HS-5 (cell line): ENCODE data around the gene THAP9.
"Not testable (repeated sequence)": the region's sequence is repeated elsewhere in the genome, so short reads cannot be mapped to it uniquely, and the experiment has no call there.

Source experiments
- DNase-seq: peaks from one replicate; pipeline ENCODE4 v3.0.0-alpha.2; 2012; ENCODE audit warnings: low read depth

The THAP9 gene, protein sequence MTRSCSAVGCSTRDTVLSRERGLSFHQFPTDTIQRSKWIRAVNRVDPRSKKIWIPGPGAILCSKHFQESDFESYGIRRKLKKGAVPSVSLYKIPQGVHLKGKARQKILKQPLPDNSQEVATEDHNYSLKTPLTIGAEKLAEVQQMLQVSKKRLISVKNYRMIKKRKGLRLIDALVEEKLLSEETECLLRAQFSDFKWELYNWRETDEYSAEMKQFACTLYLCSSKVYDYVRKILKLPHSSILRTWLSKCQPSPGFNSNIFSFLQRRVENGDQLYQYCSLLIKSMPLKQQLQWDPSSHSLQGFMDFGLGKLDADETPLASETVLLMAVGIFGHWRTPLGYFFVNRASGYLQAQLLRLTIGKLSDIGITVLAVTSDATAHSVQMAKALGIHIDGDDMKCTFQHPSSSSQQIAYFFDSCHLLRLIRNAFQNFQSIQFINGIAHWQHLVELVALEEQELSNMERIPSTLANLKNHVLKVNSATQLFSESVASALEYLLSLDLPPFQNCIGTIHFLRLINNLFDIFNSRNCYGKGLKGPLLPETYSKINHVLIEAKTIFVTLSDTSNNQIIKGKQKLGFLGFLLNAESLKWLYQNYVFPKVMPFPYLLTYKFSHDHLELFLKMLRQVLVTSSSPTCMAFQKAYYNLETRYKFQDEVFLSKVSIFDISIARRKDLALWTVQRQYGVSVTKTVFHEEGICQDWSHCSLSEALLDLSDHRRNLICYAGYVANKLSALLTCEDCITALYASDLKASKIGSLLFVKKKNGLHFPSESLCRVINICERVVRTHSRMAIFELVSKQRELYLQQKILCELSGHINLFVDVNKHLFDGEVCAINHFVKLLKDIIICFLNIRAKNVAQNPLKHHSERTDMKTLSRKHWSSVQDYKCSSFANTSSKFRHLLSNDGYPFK

GRCh38 chr4:82900411-82901182, at the start of gene THAP9:
Gene THAP9 (plus strand): TSS chr4:82900735. CDS start chr4:82900803, 68 bp downstream.
- DNase-seq, result peak; percentile 91

- DNase-seq, result no peak
Observed at GRCh38 chr4:82851318-82851717, 49.2 kb upstream of the THAP9 start.

GRCh38 chr4:82851885-82852750, 48.4 kb upstream of the THAP9 start:
- peak; percentile 13 for DNase-seq

- no peak for DNase-seq
Observed at GRCh38 chr4:82852751-82853285, 47.7 kb upstream of the THAP9 start.

DNA sequence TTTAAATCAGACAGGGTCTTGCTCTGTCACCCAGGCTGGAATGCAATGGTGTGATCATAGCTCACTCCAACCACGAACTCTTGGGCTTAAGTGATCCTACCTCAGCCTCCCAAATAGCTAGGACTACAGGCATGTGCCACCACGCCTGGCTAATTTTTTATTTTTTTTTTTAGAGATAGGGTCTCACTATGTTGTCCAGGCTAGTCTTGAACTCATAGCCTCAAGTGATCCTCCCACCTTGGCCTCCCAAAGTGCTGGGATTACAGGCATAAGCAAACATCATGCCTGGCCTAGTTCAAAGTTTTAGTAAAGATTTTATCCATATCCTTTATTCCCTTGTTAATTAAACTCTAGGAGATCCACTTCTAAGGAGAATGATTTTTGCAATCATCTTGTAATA, 40.0 kb upstream of the THAP9 start:
- DNase-seq, result not testable (repeated sequence)

DNA sequence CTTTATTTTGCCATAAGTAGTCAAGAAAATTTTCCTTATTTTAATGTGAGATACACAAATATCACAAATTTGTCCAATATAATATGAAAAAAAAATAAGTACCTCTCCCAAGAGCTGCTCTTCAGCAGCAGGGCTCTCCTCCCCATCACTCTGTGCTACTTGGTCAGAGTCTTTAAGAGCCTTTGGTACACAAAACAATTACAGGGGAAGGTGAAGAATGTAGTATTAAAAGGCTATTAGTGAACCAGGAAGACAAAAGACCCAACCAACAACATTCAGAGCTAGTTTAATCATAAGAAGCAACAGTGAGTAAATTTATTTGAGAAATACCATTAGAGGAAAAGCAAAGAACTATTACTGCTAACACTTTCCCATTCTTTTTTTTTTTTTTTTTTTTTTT, 39.0 kb upstream of the THAP9 start:
- no peak for DNase-seq

- DNase-seq, result no peak
Observed at GRCh38 chr4:82864336-82864979, 36.1 kb upstream of the THAP9 start.

DNA sequence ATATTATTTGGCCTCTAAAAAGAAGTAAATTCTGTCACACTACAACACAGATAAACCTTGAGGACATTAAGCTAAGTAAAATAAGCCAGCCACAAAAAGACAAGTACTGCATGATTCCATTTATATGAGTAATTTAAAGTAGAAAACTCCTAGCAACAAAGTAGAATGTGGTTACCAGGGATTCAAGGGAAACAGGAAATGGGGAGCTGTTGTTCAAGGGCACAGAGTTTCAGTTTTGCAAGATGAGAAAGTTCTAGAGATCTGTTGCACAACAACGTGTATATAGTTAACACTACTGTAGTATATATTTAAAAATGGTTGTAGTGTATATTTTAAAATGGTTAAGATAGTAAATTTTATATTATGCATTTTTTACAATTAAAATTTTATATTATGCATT, 34.9 kb upstream of the THAP9 start:
- DNase-seq, result peak; percentile 76

DNA sequence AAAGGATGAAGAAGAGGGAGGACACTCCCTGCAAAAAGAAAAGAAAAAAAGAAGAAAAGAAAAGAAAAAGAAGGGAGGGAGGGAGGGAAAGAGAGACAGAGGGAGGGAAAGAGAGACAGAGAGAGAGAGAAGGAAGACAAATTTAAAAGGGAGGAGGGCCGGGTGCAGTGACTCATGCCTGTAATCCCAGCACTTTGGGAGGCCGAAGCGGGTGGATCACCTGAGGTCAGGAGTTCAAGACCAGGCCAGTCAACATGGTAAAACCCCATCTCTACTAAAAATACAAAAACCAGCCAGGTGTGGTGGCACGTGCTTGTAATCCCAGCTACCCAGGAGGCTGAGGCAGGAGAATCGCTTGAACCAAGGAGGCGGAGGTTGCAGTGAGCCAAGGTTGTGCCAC, 34.5 kb upstream of the THAP9 start:
- DNase-seq, result not testable (repeated sequence)

DNA sequence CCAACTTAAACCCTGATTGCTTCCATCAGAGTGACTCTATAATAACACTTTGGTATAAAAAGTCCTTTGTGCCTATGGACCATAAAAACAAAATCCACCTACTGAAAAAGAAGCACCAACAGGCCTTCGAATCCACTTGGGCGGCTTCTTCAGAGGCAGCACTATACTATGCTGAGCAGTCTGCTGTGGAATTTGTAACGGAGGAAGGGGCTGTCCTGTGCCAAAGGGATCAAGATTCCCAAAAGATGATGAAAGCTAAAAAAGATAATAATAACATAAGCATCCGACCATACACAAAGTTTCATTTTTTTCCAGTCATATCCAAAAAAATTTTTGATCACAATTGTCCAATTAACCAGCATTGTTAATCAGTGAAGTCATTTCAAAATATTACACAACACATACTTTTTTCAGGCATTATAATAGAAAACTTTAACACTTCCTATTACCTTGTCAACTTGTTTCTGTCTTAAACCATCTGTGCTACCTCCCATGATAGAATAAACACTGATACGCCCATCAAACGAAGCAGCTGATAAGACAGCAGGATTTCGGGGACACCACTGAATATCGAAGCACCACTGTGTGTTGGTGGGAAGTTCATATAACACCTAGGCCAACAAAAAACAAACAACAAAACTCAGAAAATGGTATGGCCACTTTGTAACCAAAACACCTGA, 33.7 kb upstream of the THAP9 start:
- DNase-seq, result no peak

- DNase-seq, result no peak
Observed at GRCh38 chr4:82868572-82868971, 32.0 kb upstream of the THAP9 start.

DNA sequence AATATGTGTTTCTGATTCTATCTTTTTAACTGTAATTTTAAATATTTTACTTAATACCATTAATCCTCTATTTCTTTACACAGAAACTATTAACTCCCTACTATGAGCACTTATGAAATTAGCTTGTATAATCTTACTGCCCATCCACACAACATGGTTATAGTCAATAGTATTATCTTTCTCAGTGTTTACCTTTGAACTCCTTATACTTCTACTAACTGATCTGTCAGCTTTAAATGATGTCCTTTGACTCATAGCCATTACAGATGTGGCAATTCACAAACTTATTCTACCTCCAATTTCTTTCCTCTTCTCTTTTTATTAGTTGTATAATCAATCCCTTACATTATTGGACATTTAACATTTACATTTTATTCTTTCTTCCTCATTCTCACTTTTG, 15.1 kb upstream of the THAP9 start:
- no peak for DNase-seq

DNA sequence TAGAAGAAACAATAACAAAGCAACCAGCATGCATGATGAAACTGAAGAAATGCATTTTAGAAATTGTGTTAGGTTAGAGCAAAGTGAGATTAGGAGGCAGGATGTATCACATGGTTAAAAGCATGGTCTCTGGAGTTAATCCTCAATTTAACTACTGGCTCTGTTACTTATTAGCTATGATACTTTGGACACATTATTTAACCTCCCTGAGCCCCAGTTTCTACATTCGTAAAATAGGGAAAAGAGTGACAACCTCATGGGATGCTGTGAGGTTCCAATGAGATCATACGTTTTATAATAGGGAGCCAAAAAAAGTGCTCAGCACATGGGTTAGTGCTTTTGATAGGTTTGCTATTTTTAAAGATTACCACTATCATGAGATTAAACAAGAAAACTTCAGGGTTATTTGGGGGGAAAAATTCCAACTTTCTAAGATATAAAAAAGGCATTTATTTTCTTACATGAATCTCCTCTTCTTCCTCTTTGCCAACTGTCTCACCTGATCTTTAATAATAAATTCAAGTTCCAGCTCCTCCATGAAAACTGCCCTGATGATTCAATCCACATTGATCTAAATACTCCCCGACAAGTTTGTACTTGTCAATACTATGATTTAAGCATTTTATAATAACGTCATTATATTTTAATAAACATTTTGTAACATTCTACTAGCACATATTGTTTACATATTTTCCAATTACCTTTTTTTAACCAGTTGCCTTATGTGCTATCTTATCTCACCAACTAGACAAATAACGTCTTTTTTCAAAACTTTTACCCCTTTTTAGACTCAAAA, 14.2 kb upstream of the THAP9 start:
- no peak for DNase-seq

- no peak for DNase-seq
Observed at GRCh38 chr4:82889287-82889686, 11.2 kb upstream of the THAP9 start.

GRCh38 chr4:82890528-82890900, 10.0 kb upstream of the THAP9 start:
- DNase-seq, result no peak

- DNase-seq, result peak; percentile 73
Observed at GRCh38 chr4:82890901-82891706, 9.4 kb upstream of the THAP9 start, which contains the start of gene SEC31A. Gene SEC31A (minus strand): TSS chr4:82891153. CDS start chr4:82881936, 9,217 bp downstream.

DNA sequence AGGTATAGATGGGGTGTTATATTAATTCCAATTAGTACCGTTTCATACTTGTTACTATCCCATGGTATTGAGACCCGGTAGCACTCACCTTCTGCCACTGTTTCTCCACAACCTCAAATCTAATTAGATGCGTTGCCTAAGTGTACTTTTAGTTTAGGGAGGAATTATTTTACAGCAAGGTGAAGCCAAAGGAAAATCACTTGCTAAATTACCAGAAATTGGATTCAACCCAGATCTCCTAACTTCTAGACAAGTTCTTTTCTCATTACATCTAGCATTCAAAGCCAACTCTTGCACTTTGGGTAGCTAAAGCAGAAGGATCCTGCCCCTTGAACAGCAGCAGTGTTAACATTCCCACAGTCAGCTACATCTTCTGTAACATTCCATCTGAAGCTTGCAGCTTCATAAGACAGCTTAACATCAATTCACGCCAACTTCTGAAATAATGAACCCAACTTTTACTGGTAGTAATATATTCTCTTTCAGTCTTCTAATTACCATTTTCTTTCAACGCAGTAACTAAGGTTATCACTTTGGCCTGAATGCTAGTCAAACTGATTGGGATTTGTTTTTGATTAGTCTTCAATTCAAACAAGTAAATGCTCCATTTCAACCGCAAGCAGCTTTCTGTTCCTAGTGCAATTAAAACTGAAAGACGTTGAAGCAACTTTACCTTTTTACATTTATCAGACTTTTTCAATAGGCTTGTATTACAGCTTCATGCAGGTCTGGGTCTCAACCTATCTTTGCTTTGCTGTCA, 8.6 kb upstream of the THAP9 start:
- no peak for DNase-seq

DNA sequence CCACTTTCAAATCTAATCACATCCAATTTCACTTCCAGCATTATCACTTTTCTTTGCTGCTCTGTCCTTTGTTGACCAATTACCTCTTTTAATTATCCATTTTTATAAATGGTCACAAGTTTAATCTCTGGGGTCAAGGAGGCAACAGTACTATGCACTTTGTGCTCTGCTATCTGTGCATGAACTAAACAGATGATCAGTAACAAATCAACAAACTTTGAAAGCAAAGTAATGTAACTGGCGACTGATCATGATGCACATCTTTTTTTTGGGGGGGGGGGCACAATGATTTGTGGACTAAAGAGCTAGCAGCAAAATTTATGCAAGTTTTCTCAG, 8.1 kb upstream of the THAP9 start:
- no peak for DNase-seq
